ENCODE results near the gene HNRNPL.
"Not testable (repeated sequence)": the region's sequence is repeated elsewhere in the genome, so short reads cannot be mapped to it uniquely, and the experiment has no call there.

The HNRNPL gene

DNA sequence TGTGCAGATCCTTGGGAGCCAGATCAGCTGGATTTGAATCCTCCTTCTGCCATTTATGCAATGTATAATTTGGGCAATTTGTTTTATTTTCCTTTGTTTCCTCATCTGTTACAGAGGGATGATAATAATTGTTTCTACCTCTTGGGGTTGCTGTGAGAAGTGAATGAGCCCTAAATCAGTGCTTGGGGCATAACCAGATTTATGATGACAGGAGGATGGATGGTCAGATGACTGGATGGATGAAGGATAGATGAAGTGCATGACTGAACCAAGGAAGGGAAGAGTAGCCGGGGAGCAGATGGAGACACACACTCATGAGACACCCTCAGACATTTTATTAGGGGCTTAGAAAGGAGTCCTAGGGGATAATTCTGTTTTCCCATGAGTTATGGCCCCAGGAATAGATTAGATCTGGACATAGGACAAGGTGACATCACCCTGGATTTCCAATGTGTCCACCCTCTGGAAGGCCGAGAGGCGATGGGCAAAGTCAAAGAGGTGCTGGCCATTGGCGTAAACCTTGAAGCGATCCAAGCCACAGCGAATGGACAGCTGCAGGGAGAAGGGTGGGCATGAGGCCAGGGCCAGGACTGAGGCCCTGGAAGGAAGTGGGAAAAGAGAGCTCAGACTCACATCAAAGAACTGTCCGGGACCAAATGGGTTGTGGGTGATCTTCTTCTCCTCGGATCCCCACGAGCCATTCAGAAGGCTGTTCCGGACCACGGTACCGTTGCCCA, 48.3 kb downstream of the HNRNPL start:
- no peak overlapping the region for H3K4me3 ChIP-seq (ENCODE audit: insufficient read depth, low read depth, low read length)
- WGBS, 2 experiments = 94 to 96% methylated on average over 12 of the region's 12 CpGs
- H3K36me3 ChIP-seq (ENCODE audit: control insufficient read depth, insufficient read depth, low read length) = no peaks in the 10 kb centered on the region
- no peaks in the 10 kb centered on the region for H3K27me3 ChIP-seq (ENCODE audit: control insufficient read depth, insufficient read depth, low read length, poor library complexity, severe bottlenecking)
- no peaks in the 10 kb centered on the region for H3K4me1 ChIP-seq (ENCODE audit: control insufficient read depth, insufficient read depth, low read length)
- no peaks in the 10 kb centered on the region for H3K9me3 ChIP-seq (ENCODE audit: control insufficient read depth, low read length)
- H3K27ac ChIP-seq (ENCODE audit: insufficient read depth, low read depth, low read length, poor library complexity, severe bottlenecking) = no peak overlapping the region

DNA sequence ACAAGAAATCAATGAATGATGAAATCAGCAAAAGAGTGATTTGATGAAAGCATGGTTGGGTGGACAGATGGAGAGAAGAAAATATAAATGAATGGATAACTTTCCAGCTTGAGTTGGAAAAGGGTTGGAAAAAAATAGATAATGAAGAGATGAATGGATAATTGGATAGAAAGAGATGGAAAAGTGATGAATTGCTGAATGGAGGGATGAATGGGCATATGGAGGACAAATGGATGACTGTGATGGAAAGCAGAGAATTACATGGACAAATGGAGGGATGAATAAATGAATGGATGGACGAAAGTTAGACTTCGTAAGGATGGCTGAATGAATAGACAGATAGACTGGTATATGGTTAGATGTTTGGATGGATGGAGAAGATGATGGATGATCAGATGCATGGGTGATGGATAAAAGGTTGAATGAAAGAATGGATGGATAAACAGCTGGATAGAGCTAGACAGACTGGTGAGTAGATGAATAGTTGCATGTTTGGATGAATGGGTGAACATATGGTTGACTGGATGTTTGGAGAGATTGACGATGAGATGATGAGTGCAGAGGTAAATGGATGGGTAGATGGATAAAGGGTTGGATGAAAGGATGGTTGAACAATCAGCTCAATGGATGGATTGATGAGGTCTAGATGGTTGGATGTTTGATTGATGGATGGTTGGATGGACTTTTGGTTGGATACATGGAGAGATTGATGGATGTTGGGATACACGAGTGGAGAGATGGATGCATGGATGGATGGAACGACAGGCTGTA, 49.0 kb downstream of the HNRNPL start:
- no peaks in the 10 kb centered on the region for H3K27me3 ChIP-seq (ENCODE audit: control insufficient read depth, insufficient read depth, low read length, poor library complexity, severe bottlenecking)
- no peaks in the 10 kb centered on the region for H3K36me3 ChIP-seq (ENCODE audit: control insufficient read depth, insufficient read depth, low read length)
- WGBS, 2 experiments = 93 to 96% methylated on average over 5 of the region's 5 CpGs
- H3K27ac ChIP-seq (ENCODE audit: insufficient read depth, low read depth, low read length, poor library complexity, severe bottlenecking) = no peak overlapping the region
- H3K9me3 ChIP-seq (ENCODE audit: control insufficient read depth, low read length) = no peaks in the 10 kb centered on the region
- no peaks in the 10 kb centered on the region for H3K4me1 ChIP-seq (ENCODE audit: control insufficient read depth, insufficient read depth, low read length)
- H3K4me3 ChIP-seq (ENCODE audit: insufficient read depth, low read depth, low read length) = no peak overlapping the region

DNA sequence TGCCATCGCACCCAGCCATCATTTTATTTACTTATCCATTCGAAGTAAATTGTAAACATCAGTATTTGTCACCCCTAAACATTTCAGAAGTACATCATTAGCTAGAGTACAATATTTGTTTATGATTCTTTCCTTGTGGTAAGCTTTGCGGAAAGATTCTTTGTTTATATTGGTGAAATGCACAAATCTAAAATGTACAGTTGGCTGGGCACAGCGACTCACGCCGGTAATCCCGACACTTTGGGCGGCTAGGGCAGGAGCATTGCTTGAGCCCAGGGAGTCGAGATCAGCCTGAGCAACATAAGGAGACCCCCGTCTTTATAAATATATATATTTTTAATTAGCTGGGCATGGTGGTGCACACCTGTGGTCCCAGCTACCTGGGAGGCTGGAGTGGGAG, 50.7 kb downstream of the HNRNPL start:
- WGBS, 2 experiments = 96% methylated on average over 9 to 10 of the region's 10 CpGs
- no peaks in the 10 kb centered on the region for H3K4me1 ChIP-seq (ENCODE audit: control insufficient read depth, insufficient read depth, low read length)
- no peaks in the 10 kb centered on the region for H3K27me3 ChIP-seq (ENCODE audit: control insufficient read depth, insufficient read depth, low read length, poor library complexity, severe bottlenecking)
- H3K36me3 ChIP-seq (ENCODE audit: control insufficient read depth, insufficient read depth, low read length) = no peaks in the 10 kb centered on the region
- no peaks in the 10 kb centered on the region for H3K9me3 ChIP-seq (ENCODE audit: control insufficient read depth, low read length)
- H3K27ac ChIP-seq (ENCODE audit: insufficient read depth, low read depth, low read length, poor library complexity, severe bottlenecking) = no peak overlapping the region
- no peak overlapping the region for H3K4me3 ChIP-seq (ENCODE audit: insufficient read depth, low read depth, low read length)

DNA sequence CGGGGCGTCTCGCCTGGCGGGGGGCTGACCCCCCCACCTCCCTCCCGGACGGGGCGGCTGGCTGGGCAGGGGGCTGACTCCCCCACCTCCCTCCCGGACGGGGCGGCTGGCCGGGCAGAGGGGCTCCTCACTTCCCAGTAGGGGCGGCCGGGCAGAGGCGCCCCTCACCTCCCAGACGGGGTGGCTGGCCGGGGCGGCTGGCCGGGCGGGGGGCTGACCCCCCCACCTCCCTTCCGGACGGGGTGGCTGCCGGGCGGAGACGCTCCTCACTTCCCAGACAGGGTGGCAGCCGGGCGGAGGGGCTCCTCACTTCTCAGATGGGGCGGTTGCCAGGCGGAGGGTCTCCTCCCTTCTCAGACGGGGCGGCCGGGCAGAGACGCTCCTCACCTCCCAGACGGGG, 52.0 kb downstream of the HNRNPL start:
- H3K4me3 ChIP-seq (ENCODE audit: insufficient read depth, low read depth, low read length); H3K4me1 ChIP-seq (ENCODE audit: control insufficient read depth, insufficient read depth, low read length); H3K9me3 ChIP-seq (ENCODE audit: control insufficient read depth, low read length); H3K27me3 ChIP-seq (ENCODE audit: control insufficient read depth, insufficient read depth, low read length, poor library complexity, severe bottlenecking); H3K27ac ChIP-seq (ENCODE audit: insufficient read depth, low read depth, low read length, poor library complexity, severe bottlenecking); H3K36me3 ChIP-seq (ENCODE audit: control insufficient read depth, insufficient read depth, low read length): not testable (repeated sequence)
- WGBS, 2 experiments = 98 to 100% methylated on average over 2 to 14 of the region's 33 CpGs

DNA sequence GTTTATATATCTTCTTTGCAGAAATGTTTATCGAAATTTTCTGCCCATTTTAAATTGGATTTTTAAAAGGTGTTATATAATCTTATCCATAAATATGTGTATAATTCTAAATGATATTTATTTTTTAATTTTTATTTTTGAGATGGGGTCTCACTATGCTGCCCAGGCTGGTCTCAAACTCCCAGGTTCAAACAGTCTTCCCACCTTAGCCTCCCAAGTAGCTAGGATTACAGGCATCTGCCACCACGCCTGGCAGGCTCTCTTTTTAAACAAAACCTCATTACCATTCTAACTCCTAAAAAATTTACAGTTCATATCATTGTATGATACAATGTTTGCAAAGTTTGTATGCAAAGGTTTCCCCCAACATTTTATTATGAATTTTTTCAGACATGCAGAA, 53.6 kb downstream of the HNRNPL start:
- no peaks in the 10 kb centered on the region for H3K36me3 ChIP-seq (ENCODE audit: control insufficient read depth, insufficient read depth, low read length)
- H3K9me3 ChIP-seq (ENCODE audit: control insufficient read depth, low read length) = no peaks in the 10 kb centered on the region
- H3K27ac ChIP-seq (ENCODE audit: insufficient read depth, low read depth, low read length, poor library complexity, severe bottlenecking) = no peak overlapping the region
- whole genome bisulfite sequencing, 2 experiments = 0% methylated on average over 1 of the region's 2 CpGs
- H3K4me1 ChIP-seq (ENCODE audit: control insufficient read depth, insufficient read depth, low read length) = no peaks in the 10 kb centered on the region
- no peaks in the 10 kb centered on the region for H3K27me3 ChIP-seq (ENCODE audit: control insufficient read depth, insufficient read depth, low read length, poor library complexity, severe bottlenecking)
- H3K4me3 ChIP-seq (ENCODE audit: insufficient read depth, low read depth, low read length) = no peak overlapping the region

DNA sequence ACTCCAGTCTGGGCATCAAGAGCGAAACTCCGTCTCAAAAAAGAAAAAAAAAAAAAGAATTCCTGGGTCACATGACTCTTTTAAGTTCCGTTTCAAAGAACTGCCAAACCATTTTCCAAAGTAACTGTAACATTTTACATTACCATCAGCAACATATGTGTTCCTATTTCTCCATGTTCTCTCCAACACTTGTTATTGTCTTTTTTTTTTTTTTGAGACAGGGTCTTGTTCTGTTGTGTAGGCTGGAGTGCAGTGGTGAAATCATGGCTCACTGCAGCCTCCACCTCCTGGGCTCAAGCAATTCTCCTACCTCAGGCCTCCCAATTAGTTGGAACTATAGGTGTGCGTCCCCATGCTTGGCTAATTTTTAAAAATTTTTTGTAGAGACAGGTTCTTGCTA, 54.2 kb downstream of the HNRNPL start:
- H3K9me3 ChIP-seq (ENCODE audit: control insufficient read depth, low read length) = no peaks in the 10 kb centered on the region
- no peaks in the 10 kb centered on the region for H3K36me3 ChIP-seq (ENCODE audit: control insufficient read depth, insufficient read depth, low read length)
- H3K4me1 ChIP-seq (ENCODE audit: control insufficient read depth, insufficient read depth, low read length) = no peaks in the 10 kb centered on the region
- no peak overlapping the region for H3K27ac ChIP-seq (ENCODE audit: insufficient read depth, low read depth, low read length, poor library complexity, severe bottlenecking)
- H3K27me3 ChIP-seq (ENCODE audit: control insufficient read depth, insufficient read depth, low read length, poor library complexity, severe bottlenecking) = no peaks in the 10 kb centered on the region
- WGBS, 2 experiments = 95% methylated on average over 4 of the region's 4 CpGs
- H3K4me3 ChIP-seq (ENCODE audit: insufficient read depth, low read depth, low read length) = no peak overlapping the region

DNA sequence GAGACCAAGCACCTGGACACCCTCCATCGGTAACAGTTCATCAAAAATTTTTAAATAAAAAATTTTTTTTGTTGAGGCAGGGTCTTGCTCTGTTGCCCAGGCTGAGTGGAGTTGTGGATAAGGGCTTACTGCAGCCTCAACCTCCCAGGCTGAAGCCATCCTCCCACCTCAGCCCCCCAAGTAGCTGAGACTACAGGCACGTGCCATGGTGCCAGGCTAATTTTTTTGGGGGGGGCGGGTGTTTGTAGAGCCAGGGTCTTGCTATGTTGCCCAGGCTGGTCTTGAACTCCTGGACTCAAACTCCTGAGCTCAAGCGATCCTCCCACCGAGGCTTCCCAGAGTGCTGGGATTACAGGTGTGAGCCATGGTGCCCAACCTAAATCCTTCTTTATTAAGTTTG, 56.1 kb downstream of the HNRNPL start:
- Histone ChIP-seq H3K4me1 (ENCODE audit: control insufficient read depth, insufficient read depth, low read length) (no peaks in the 10 kb centered on the region), H3K27ac (ENCODE audit: insufficient read depth, low read depth, low read length, poor library complexity, severe bottlenecking) (no peak overlapping the region), H3K27me3 (ENCODE audit: control insufficient read depth, insufficient read depth, low read length, poor library complexity, severe bottlenecking) (no peaks in the 10 kb centered on the region), H3K36me3 (ENCODE audit: control insufficient read depth, insufficient read depth, low read length) (no peaks in the 10 kb centered on the region), H3K9me3 (ENCODE audit: control insufficient read depth, low read length) (no peaks in the 10 kb centered on the region), H3K4me3 (ENCODE audit: insufficient read depth, low read depth, low read length) (no peak overlapping the region)
- whole genome bisulfite sequencing, 2 experiments = 91 to 96% methylated on average over 4 to 5 of the region's 5 CpGs

DNA sequence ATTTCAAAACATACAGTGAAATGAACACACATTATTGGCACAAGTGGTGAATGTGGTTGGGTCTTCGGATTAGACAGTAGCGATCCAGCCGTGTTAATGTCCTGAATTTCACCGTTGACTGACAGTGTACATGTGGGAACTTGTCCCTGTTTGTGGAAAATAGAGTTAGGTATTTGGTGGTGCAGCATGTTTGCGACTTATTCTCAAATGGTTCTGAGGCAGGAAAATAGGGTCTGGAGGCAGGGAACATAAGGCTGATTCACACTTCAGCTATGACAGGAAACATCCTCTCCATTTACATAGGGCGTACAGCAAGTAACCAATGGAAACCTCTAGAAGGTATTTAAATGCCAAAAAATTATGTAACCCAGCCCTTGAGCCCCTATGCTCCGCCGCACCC, 56.6 kb downstream of the HNRNPL start:
- Histone ChIP-seq H3K9me3 (ENCODE audit: control insufficient read depth, low read length) (no peaks in the 10 kb centered on the region), H3K4me3 (ENCODE audit: insufficient read depth, low read depth, low read length) (no peak overlapping the region), H3K27ac (ENCODE audit: insufficient read depth, low read depth, low read length, poor library complexity, severe bottlenecking) (no peak overlapping the region), H3K4me1 (ENCODE audit: control insufficient read depth, insufficient read depth, low read length) (no peaks in the 10 kb centered on the region), H3K36me3 (ENCODE audit: control insufficient read depth, insufficient read depth, low read length) (no peaks in the 10 kb centered on the region), H3K27me3 (ENCODE audit: control insufficient read depth, insufficient read depth, low read length, poor library complexity, severe bottlenecking) (no peaks in the 10 kb centered on the region)
- 82 to 84% methylated on average over 8 of the region's 8 CpGs for WGBS, 2 experiments

DNA sequence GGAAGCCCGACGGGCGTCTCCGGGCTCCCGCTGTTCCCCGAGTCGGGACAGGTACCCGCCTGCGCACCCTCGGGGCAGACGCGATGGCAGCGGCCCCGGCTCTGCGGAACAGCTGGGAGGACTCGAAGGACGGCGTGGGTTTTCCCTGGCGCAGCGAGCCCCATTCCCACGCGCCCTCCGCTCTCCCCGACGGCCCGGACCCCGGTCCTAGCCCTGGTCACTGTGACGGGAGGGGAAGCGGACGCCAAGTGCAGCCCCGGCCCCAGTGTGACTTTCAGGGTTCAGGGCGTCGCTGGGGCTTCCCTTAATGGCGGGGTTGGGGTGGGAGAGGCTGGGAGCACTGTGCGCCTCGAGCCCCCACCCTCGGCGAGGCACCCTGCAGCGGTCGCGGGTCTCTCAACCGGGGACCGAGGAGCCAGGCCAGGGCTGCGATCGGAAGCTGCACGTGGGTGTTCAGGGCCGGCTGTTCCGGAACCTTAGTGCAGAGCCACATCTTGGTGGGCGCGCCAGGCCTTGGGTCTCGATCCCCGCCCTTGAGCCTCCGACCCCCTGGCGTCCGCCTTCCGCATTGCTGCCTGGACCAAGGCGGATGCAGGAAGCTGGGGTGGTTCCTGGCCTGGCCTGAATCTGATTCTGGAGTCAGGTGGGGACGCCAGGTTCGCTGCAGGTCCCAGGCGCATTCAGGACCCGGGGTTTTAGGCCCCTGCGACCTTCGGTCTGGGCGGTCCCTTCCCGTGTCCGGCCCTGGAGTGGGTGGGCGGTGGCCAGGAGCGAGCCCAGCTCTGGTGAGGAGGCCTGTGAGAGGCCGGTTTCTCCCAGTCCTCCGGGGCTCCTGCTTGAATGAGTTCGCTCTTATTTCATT, 57.3 kb downstream of the HNRNPL start:
- no peaks in the 10 kb centered on the region for H3K4me1 ChIP-seq (ENCODE audit: control insufficient read depth, insufficient read depth, low read length)
- no peaks in the 10 kb centered on the region for H3K27me3 ChIP-seq (ENCODE audit: control insufficient read depth, insufficient read depth, low read length, poor library complexity, severe bottlenecking)
- no peaks in the 10 kb centered on the region for H3K9me3 ChIP-seq (ENCODE audit: control insufficient read depth, low read length)
- no peaks in the 10 kb centered on the region for H3K36me3 ChIP-seq (ENCODE audit: control insufficient read depth, insufficient read depth, low read length)
- 80 to 87% methylated on average over 63 to 65 of the region's 71 CpGs for WGBS, 2 experiments
- H3K27ac ChIP-seq (ENCODE audit: insufficient read depth, low read depth, low read length, poor library complexity, severe bottlenecking) = no peak overlapping the region
- no peak overlapping the region for H3K4me3 ChIP-seq (ENCODE audit: insufficient read depth, low read depth, low read length)

DNA sequence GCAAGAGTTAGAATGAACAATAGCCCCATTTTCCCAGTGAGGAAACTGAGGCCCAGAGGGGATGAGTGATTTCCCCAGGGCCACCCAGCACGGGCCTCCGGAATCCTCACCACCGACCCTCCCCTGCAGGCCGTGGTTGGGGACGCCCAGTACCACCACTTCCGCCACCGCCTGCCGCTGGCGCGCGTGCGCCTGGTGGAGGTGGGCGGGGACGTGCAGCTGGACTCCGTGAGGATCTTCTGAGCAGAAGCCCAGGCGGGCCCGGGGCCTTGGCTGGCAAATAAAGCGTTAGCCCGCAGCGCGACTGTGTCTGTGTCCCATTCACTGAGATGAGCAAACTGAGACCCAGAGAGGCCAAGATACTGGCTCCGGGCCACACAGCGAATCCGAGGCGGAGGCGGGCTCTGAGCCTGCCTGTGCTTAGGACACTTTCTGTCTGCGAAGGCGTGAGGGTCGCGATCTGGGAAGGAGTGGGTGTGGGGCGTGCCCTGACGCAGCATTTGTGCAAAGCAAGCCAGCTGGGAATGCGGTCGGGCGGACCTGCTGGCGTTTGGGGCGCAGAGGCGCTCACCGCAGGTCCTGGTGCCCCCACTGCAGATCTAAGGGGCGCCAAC, 58.2 kb downstream of the HNRNPL start:
- WGBS, 2 experiments = no CpG with 5 or more reads among the region's 40 CpGs
- H3K4me3 ChIP-seq (ENCODE audit: insufficient read depth, low read depth, low read length); H3K27me3 ChIP-seq (ENCODE audit: control insufficient read depth, insufficient read depth, low read length, poor library complexity, severe bottlenecking); H3K36me3 ChIP-seq (ENCODE audit: control insufficient read depth, insufficient read depth, low read length); H3K27ac ChIP-seq (ENCODE audit: insufficient read depth, low read depth, low read length, poor library complexity, severe bottlenecking); H3K9me3 ChIP-seq (ENCODE audit: control insufficient read depth, low read length); H3K4me1 ChIP-seq (ENCODE audit: control insufficient read depth, insufficient read depth, low read length): not testable (repeated sequence)
